HEK293 (cell line): Measurements from ENCODE around the gene DOLK.

Experiments
- PATZ1 ChIP-seq: fragments of 450-650 bp; formaldehyde crosslinking; IDR thresholded peaks from 2 replicates; pipeline ENCODE4 v1.5.1; 2016; ENCODE audit warnings: missing biosample characterization, missing genetic modification characterization
- ZNF391 ChIP-seq: fragments of 450-650 bp; formaldehyde crosslinking; IDR thresholded peaks from 2 replicates; pipeline ENCODE4 v1.5.1; 2016; ENCODE audit warnings: low read depth, missing biosample characterization, missing genetic modification characterization, borderline replicate concordance

GRCh38 chr9:128943832-128944620 is 3.4 kb downstream of the DOLK start:
- no peak for TF ChIP-seq PATZ1 (tag by site-specific recombination)
- TF ChIP-seq ZNF391 (tag by site-specific recombination), result no peak
